SHP77 (cell line): ENCODE measurements around the gene TAS2R31.

Experiments used
- DNase-seq, 2 experiments: peaks; one replicate each; lab custom pipeline; 2025; lab: John Stamatoyannopoulos, UW

TAS2R31 gene

GRCh38 chr12:10998204-10998603 lies 33.0 kb downstream of the TAS2R31 start, which contains the start of gene TAS2R20:
TSS of gene TAS2R20 (minus strand) at chr12:10998304. CDS start at chr12:10997875, 429 bp downstream.
- no peak for DNase-seq

GRCh38 chr12:10994307-10994706 lies 36.9 kb downstream of the TAS2R31 start:
- DNase-seq, result no peak

DNA sequence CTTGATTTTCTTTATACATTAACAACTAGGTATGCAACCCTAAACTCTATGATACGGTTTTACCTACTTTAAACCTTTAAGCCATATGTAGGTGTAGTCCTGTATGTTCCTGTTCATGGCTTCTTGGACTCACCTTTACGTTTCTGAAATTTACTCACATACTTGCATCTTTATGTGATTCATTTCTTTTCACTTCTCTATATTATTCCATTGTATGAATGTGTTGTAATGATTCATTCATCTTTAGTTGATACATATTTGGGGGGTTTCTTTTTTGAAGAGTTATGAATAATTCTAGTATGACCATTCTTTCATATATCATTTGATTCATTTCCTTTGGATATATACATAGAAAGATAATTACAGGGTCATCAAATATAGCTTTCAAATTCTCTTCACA lies 42.1 kb downstream of the TAS2R31 start:
- DNase-seq, result no peak

DNA sequence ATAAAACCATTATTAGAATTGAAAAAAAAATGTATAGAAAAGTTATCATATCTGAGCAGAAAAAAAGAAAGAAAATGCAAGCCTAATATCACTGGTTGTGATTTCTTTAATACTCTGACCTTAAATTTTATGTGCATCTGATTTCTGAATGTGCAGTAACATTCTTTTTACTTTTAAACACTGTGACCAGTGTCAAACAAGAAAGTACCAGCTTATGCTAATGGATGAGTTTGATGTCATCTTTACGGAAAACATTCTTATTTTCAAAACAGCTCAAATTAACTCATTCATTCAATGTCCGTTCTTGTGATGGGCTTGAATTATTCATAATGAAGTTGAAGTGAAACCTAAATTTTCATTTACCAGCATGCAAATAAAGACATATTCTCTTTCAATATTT lies 44.4 kb downstream of the TAS2R31 start, which contains the start of gene TAS2R50:
TSS of gene TAS2R50 (minus strand) at position 101 of the 400 bp plus-strand sequence. CDS start at position 49, 52 bp downstream.
- DNase-seq, result no peak

DNA sequence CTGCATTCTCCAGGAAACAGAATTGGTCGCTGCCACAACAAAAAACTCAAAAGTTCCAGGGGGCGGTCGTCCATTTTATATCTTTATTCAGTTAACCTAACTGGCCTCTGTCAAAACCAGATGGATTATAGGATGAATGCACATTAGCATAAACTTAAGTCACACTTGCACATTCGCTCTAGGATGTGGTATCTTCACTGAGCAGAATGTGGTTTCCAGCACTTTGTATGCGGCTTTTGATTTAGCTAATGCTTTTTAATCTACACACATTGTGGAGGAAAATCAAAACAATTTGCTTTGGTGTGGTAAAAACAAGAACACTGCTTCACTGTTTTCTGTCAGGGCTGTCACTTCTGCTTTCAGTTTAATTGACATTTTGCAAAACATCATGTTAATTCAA lies 49.0 kb downstream of the TAS2R31 start:
- no peak for DNase-seq
